SK-N-SH (cell line): ENCODE results near the gene TMPRSS2. TPM values are rescaled to one million over a fixed set of nuclear protein-coding genes. Genes with fewer than 3 reads are reported as not detected.
"Not testable (repeated sequence)": the region's sequence is repeated elsewhere in the genome, so short reads cannot be mapped to it uniquely, and the experiment has no call there.

Experiments used
- CTCF ChIA-PET: fragments of 300-600, 350-600 bp; formaldehyde crosslinking; extraction: SDS; loops from one replicate; lab custom pipeline; 2021; lab: Yijun Ruan, JAX
- POLR2A ChIA-PET: fragments of 350-600 bp; sonication (Branson Sonifier 250); formaldehyde crosslinking; extraction: SDS; loops from one replicate; lab custom pipeline; 2020; ENCODE audit warnings: antibody characterized with exemption, inconsistent platforms; lab: Yijun Ruan, JAX
- DNase-seq: peaks from one replicate; pipeline ENCODE4 v3.0.0; 2012
- H2AFZ ChIP-seq: fragments of 200-600 bp; sonication (generic); 2 replicates; pipeline ENCODE4 v1.8.1; 2016; ENCODE audit warnings: antibody characterized with exemption, mild to moderate bottlenecking, low read depth
- H3F3A ChIP-seq: fragments of 200-600 bp; sonication (generic); replicated peaks from 2 replicates; pipeline ENCODE3; 2016; ENCODE audit warnings: antibody characterized with exemption, mild to moderate bottlenecking; ENCODE audit not compliant: insufficient read depth
- H3K27ac ChIP-seq, 2 experiments: fragments of 200-500 bp in 1 of 2; fragments of 200-600 bp in 1 of 2; sonication (Bioruptor generic) in 1 of 2; sonication (generic), shearing (Covaris generic) in 1 of 2; 2 replicates each; pipeline versions ENCODE4 v1.5.1 to v1.6.1; 2014 to 2016; ENCODE audit warnings: low read depth in 2 of 2, inconsistent platforms in 1 of 2, low read length in 1 of 2, mild to moderate bottlenecking in 1 of 2, mixed read lengths in 1 of 2
- H3K27me3 ChIP-seq: fragments of 200-600 bp; sonication (generic), shearing (Covaris generic); 2 replicates; pipeline ENCODE4 v1.6.1; 2016; ENCODE audit warnings: mixed run types; ENCODE audit not compliant: insufficient read depth
- H3K36me3 ChIP-seq, 2 experiments: fragments of 200-500 bp in 1 of 2; fragments of 200-600 bp in 1 of 2; sonication (Bioruptor generic) in 1 of 2; sonication (generic) in 1 of 2; replicated peaks in 1 of 2; 2 replicates each; pipeline versions ENCODE3 to v1.5.1; 2014 to 2016; ENCODE audit warnings: low read length in 1 of 2, mild to moderate bottlenecking in 1 of 2; ENCODE audit not compliant: insufficient read depth in 2 of 2, control insufficient read depth in 1 of 2
- H3K4me1 ChIP-seq, 2 experiments: fragments of 200-500 bp in 1 of 2; fragments of 200-600 bp in 1 of 2; sonication (Bioruptor generic) in 1 of 2; sonication (generic), shearing (Covaris generic) in 1 of 2; 2 replicates each; pipeline versions ENCODE4 v1.5.1 to v1.6.1; 2014 to 2016; ENCODE audit warnings: low read depth in 1 of 2, low read length in 1 of 2, mixed run types in 1 of 2; ENCODE audit not compliant: insufficient read depth in 2 of 2, control insufficient read depth in 1 of 2
- H3K4me2 ChIP-seq: fragments of 200-600 bp; sonication (generic), shearing (Covaris generic); 2 replicates; pipeline ENCODE4 v1.6.1; 2017; ENCODE audit warnings: mixed run types
- H3K4me3 ChIP-seq, 2 experiments: fragments of 200-500 bp in 1 of 2; fragments of 200-600 bp in 1 of 2; sonication (Bioruptor generic) in 1 of 2; sonication (generic), shearing (Covaris generic) in 1 of 2; 2 replicates each; pipeline versions ENCODE4 v1.5.1 to v1.8.1; 2014 to 2016; ENCODE audit warnings: low read depth in 2 of 2, inconsistent platforms in 1 of 2, low read length in 1 of 2, mild to moderate bottlenecking in 1 of 2, mixed read lengths in 1 of 2, moderate library complexity in 1 of 2
- H3K79me2 ChIP-seq: fragments of 200-600 bp; sonication (generic); 2 replicates; pipeline ENCODE4 v1.8.1; 2017; ENCODE audit warnings: mild to moderate bottlenecking; ENCODE audit not compliant: insufficient read depth
- H3K9ac ChIP-seq: fragments of 200-600 bp; sonication (generic); 2 replicates; pipeline ENCODE4 v1.6.1; 2017; ENCODE audit warnings: mixed run types
- H3K9me2 ChIP-seq: fragments of 200-600 bp; sonication (generic); 2 replicates; pipeline ENCODE4 v1.6.1; 2017; ENCODE audit warnings: mixed run types
- H3K9me3 ChIP-seq: fragments of 200-600 bp; sonication (generic); 2 replicates; pipeline ENCODE4 v1.6.1; 2017; ENCODE audit warnings: mixed run types, mild to moderate bottlenecking, moderate library complexity
- H4K20me1 ChIP-seq: fragments of 200-600 bp; sonication (generic); 2 replicates; pipeline ENCODE4 v1.6.1; 2017; ENCODE audit warnings: mild to moderate bottlenecking, mixed run types; ENCODE audit not compliant: insufficient read depth
- CHD2 ChIP-seq: fragments of 150-350 bp; IDR thresholded peaks from 2 replicates; pipeline ENCODE4 v1.6.1; 2018; ENCODE audit warnings: low read length; ENCODE audit not compliant: partially characterized antibody
- EP300 ChIP-seq, 2 experiments: IDR thresholded peaks; 2 replicates each; pipeline versions ENCODE4 v1.4.0 to v1.6.1; 2012; ENCODE audit warnings: borderline replicate concordance in 1 of 2, low read depth in 1 of 2, low read length in 1 of 2
- MAX ChIP-seq: IDR thresholded peaks from 2 replicates; pipeline ENCODE4 v1.4.0; 2012; ENCODE audit warnings: low read depth
- MEF2A ChIP-seq: IDR thresholded peaks from 2 replicates; pipeline ENCODE4 v1.4.0; 2012; ENCODE audit warnings: low read depth, borderline replicate concordance
- MXI1 ChIP-seq: IDR thresholded peaks from 2 replicates; pipeline ENCODE4 v1.6.1; 2012; ENCODE audit warnings: mild to moderate bottlenecking, low read depth, low read length, improper control_type of control experiment
- POLR2AphosphoS5 ChIP-seq: IDR thresholded peaks from 2 replicates; pipeline ENCODE4 v1.6.1; 2012; ENCODE audit warnings: low read depth, low read length
- USF1 ChIP-seq: IDR thresholded peaks from 2 replicates; pipeline ENCODE4 v1.4.0; 2012; ENCODE audit warnings: low read depth, borderline replicate concordance
- WGBS: methylation state at CpG from one replicate; pipeline ENCODE4 v1.1.6; 2017; ENCODE audit warnings: low lambda C conversion rate; 5-methylcytosine and 5-hydroxymethylcytosine counted together
- polyA plus RNA-seq, 3 experiments: library from polyadenylated mRNA; depleted of rRNA; stranded (reverse); fragments of >200 nt; gene quantifications; 2 replicates each; pipeline ENCODE4 v1.2.3, GENCODE V29; 2012
- TF ChIP-seq, protein P1 (sequence below): IDR thresholded peaks from 2 replicates; pipeline ENCODE4 v1.6.1; 2012; ENCODE audit warnings: mild to moderate bottlenecking, low read depth, low read length, moderate library complexity
- TF ChIP-seq, protein P2 (sequence below): fragments of 200-600 bp; sonication (generic); IDR thresholded peaks from 2 replicates; pipeline ENCODE4 v1.6.1; 2017; ENCODE audit warnings: antibody characterized with exemption, mild to moderate bottlenecking, moderate library complexity
- TF ChIP-seq, protein P3 (sequence below): fragments of 150-350 bp; IDR thresholded peaks from 2 replicates; pipeline ENCODE4 v1.6.1; 2017; ENCODE audit warnings: antibody characterized with exemption, low read length, low read depth, borderline replicate concordance

TMPRSS2 gene
- polyA plus RNA-seq, 1 of the 3 experiments (the other 2 are of a cell fraction) = not detected

DNA sequence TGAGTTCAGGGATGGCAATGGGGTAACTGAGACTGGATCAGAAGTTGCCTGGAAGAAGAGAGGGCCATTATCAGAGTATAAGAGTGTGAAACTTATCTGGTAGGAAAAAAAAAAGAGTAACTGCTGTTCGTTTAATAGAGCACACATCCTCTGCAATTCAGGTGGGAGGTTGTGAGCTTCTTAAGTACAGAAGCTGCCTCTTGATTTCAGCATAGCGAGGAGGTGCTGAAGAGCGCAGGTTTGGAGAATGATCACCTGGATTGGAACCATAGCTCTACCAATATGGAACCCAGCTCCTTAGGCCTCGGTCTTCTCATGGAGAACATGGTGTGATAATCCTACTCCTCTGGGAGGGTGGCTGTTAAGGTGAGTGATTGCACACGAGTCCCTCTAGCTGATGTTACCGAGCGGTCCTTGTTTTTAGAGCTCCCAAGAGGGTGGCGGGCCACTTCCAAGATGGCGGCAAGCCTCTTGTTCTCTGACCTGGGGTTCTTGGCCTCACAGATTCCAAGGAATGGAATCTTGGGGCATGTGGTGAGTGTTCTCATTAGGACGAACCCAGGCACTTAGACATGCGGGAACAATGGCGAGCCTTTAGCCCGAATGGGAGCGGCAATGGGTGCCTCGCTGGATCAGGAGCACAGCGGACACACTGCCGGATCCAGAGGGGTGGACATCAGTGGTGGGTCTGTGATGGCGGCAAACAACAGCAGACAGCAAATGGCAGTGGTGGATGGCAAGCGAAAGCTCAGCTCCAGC lies 85.2 kb downstream of the TMPRSS2 start (continued):
- TF ChIP-seq, protein P1, sequence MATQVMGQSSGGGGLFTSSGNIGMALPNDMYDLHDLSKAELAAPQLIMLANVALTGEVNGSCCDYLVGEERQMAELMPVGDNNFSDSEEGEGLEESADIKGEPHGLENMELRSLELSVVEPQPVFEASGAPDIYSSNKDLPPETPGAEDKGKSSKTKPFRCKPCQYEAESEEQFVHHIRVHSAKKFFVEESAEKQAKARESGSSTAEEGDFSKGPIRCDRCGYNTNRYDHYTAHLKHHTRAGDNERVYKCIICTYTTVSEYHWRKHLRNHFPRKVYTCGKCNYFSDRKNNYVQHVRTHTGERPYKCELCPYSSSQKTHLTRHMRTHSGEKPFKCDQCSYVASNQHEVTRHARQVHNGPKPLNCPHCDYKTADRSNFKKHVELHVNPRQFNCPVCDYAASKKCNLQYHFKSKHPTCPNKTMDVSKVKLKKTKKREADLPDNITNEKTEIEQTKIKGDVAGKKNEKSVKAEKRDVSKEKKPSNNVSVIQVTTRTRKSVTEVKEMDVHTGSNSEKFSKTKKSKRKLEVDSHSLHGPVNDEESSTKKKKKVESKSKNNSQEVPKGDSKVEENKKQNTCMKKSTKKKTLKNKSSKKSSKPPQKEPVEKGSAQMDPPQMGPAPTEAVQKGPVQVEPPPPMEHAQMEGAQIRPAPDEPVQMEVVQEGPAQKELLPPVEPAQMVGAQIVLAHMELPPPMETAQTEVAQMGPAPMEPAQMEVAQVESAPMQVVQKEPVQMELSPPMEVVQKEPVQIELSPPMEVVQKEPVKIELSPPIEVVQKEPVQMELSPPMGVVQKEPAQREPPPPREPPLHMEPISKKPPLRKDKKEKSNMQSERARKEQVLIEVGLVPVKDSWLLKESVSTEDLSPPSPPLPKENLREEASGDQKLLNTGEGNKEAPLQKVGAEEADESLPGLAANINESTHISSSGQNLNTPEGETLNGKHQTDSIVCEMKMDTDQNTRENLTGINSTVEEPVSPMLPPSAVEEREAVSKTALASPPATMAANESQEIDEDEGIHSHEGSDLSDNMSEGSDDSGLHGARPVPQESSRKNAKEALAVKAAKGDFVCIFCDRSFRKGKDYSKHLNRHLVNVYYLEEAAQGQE = no peak

DNA sequence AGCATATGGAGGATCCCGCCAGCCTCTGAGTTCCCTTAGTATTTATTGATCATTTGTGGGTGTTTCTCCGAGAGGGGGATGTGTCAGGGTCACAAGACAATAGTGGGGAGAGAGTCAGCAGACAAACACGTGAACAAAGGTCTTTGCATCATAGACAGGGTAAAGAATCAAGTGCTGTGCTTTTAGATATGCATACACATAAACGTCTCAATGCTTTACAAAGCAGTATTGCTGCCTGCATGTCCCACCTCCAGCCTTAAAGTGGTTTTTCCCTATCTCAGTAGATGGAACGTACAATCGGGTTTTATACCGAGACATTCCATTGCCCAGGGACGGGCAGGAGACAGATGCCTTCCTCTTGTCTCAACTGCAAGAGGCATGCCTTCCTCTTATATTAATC lies 87.0 kb downstream of the TMPRSS2 start:
- peak overlapping the region; percentile 85; the same call in 1 of the 2 replicates for H3K9ac ChIP-seq
- H3K9me2 ChIP-seq, DNase-seq, CTCF ChIA-PET, H3K4me1 ChIP-seq, H3K79me2 ChIP-seq, H3K9me3 ChIP-seq, H3K36me3 ChIP-seq, H3K27me3 ChIP-seq, POLR2A ChIA-PET, H3F3A ChIP-seq, H4K20me1 ChIP-seq: not testable (repeated sequence)
- 92% methylated on average over 8 of the region's 8 CpGs for WGBS
- H3K4me3 ChIP-seq = peak overlapping the region; percentile 64 to 79; a peak in 3 of 4 replicates
- H2AFZ ChIP-seq = peak overlapping the region; percentile 97
- peak overlapping the region in 1 of 2 experiments; percentile 61; a peak in 1 of 4 replicates for H3K27ac ChIP-seq
- H3K4me2 ChIP-seq = peak overlapping the region; percentile 92

- Histone ChIP-seq H3F3A (peaks cover 4% of the 10 kb centered on the region), H4K20me1 (no peaks in the 10 kb centered on the region), H3K4me3 (peak overlapping the region; percentile 64 to 79), H3K9me3 (no peaks in the 10 kb centered on the region), H3K4me1 (peaks cover 0 to 2% of the 10 kb centered on the region in 2 experiments; a peak in 1 of 4 replicates), H3K79me2 (no peaks in the 10 kb centered on the region), H3K4me2 (peak overlapping the region; percentile 92), H2AFZ (peak overlapping the region; percentile 97), H3K9me2 (no peaks in the 10 kb centered on the region), H3K27ac (peak overlapping the region; percentile 47 to 61), H3K36me3 (no peaks in the 10 kb centered on the region), H3K9ac (peak overlapping the region; percentile 85), H3K27me3 (no peaks in the 10 kb centered on the region)
- POLR2A ChIA-PET = no interaction called here
- DNase-seq = peak; percentile 86
- CTCF ChIA-PET = no interaction called here
- WGBS = 17% methylated on average over 47 of the region's 54 CpGs
- TF ChIP-seq CHD2 = no peak
- no peak for TF ChIP-seq USF1
- TF ChIP-seq, protein P2, sequence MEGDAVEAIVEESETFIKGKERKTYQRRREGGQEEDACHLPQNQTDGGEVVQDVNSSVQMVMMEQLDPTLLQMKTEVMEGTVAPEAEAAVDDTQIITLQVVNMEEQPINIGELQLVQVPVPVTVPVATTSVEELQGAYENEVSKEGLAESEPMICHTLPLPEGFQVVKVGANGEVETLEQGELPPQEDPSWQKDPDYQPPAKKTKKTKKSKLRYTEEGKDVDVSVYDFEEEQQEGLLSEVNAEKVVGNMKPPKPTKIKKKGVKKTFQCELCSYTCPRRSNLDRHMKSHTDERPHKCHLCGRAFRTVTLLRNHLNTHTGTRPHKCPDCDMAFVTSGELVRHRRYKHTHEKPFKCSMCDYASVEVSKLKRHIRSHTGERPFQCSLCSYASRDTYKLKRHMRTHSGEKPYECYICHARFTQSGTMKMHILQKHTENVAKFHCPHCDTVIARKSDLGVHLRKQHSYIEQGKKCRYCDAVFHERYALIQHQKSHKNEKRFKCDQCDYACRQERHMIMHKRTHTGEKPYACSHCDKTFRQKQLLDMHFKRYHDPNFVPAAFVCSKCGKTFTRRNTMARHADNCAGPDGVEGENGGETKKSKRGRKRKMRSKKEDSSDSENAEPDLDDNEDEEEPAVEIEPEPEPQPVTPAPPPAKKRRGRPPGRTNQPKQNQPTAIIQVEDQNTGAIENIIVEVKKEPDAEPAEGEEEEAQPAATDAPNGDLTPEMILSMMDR = no peak
- TF ChIP-seq EP300 (IDR thresholded peaks at IDR 0.05; ENCODE audit: borderline replicate concordance in 1 of 2, low read depth in 1 of 2, low read length in 1 of 2) = no peak
- no peak for TF ChIP-seq MAX
- TF ChIP-seq MEF2A = no peak
- 0 out of 2 replicates have a peak, but pooled peaks have one; percentile 17 for TF ChIP-seq MXI1
- TF ChIP-seq, protein P3, sequence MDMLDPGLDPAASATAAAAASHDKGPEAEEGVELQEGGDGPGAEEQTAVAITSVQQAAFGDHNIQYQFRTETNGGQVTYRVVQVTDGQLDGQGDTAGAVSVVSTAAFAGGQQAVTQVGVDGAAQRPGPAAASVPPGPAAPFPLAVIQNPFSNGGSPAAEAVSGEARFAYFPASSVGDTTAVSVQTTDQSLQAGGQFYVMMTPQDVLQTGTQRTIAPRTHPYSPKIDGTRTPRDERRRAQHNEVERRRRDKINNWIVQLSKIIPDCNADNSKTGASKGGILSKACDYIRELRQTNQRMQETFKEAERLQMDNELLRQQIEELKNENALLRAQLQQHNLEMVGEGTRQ = no peak
- TF ChIP-seq POLR2AphosphoS5 = peak; percentile 38; the same call in 1 of the 2 replicates
These were observed 87.8 kb downstream of the TMPRSS2 start for GRCh38 chr21:41419921-41420862.
